T-helper 1 cell treated with Interleukin-12 subunit alpha and Interleukin-12 subunit beta and Interleukin-4 antibody, amounts not matched to agents 30 ng/mL and 1 ng/mL, for 36 hours (primary cell): ENCODE results near the gene PPM1M. TPM values are rescaled to one million over a fixed set of nuclear protein-coding genes. Genes with fewer than 3 reads are reported as not detected.

Experiments
- intact Hi-C: fragments of 100-400 bp; cut with micrococcal nuclease; formaldehyde crosslinking; loops from one replicate; pipeline ENCODE4 v1.15.1; 2024
- total RNA-seq: library from RNA; stranded (reverse); gene quantifications from 2 replicates; pipeline ENCODE4 v1.2.3, GENCODE V29; 2022

PPM1M gene
- total RNA-seq, 1 donor from 2014 or later, result 82.2 TPM

DNA sequence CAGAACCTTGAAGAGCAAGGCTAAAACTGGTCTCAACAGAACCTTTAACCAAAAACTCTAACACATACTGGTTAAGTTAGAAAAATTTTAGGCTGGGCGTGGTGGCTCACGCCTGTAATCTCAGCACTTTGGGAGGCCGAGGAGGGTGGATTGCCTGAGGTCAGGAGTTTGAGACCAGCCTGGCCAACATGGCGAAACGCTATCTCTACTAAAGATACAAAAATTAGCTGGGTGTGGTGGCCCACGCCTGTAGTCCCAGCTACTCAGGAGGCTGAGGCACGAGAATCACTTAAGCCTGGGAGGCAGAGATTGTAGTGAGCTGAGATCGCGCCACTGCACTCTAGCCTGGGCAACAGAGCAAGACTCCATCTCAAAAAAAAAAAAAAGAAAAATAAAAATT is 26.6 kb downstream of the PPM1M start:
- intact Hi-C loops, result loop anchor here (10.0 kb wide), 1 partner anchor 1657 kb away; the partner anchor contains the start of genes CISH and MAPKAPK3

DNA sequence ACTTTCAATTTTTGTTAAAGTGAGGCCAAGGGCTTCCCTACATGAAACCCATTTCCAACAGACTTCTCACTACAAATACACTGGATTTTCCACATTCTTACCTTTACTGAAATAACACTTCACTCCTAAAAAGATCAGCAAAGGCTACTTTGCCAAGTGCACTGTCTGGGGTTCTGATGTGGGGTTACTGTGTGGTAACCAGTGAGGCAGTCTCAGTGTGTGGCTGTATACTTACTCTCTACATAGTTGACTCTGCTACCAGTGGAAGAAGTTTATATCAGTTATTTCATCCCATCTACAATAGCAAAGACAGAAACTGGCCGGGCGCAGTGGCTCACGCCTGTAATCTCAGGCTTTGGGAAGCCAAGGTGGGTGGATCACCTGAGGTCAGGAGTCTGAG is 27.3 kb downstream of the PPM1M start:
- intact Hi-C loops, result loop anchor here (10.0 kb wide), 1 partner anchor 1658 kb away; the partner anchor contains the start of genes CISH and MAPKAPK3

- intact Hi-C loops, result loop anchor here (5.0 to 10.0 kb wide), 3 partner anchors 332 to 1660 kb away; partner anchors contain the start of genes CISH, GNL3, MAPKAPK3 and PARP3
Measured at GRCh38 chr3:52274781-52275180, 29.2 kb downstream of the PPM1M start.

DNA sequence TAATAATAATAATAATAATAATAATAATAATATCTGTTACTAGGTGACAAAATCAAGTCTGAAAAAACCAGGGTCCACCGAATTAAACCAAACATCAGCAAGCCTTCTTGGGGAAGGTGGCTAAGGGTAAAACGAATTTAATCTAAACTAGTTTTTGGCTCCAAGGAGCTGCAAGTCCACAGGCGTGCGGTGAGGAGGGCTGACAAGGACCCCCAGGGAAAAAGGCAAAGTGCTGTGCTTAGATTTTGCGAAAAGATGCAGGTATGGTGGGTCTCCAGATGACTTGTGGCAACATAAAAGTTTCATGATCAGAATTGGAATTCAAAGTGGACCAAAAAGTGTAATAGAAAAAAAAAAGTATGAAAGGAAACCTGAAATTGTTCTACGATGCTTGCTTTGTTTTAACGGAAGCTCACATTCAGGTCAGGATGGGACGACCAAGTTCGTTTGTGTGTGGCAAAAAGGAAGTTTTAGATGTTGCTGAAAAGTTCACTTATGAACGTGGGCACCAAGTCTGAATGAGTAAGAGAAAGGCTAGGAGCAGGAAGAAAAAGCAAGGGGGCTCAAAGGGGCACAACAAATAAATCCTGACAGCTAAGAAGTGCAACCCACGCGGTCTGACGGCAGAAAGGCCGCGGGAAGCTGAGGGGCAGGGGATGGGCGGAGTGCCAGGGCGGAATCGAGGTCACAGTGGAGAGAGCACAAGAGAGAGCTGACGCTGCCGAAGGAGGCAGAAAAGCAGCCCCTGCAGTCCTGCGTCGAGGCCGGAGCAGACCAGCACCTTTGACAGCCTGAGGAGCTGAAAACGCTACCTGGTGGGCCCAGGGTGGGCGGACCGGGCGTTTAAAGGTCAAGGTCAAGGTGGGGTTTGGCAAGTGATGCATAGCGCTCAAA is 31.8 kb downstream of the PPM1M start:
- intact Hi-C loops, result loop anchor here (5.0 to 10.0 kb wide), 3 partner anchors 335 to 1663 kb away; partner anchors contain the start of genes CISH, GNL3, MAPKAPK3 and PARP3

DNA sequence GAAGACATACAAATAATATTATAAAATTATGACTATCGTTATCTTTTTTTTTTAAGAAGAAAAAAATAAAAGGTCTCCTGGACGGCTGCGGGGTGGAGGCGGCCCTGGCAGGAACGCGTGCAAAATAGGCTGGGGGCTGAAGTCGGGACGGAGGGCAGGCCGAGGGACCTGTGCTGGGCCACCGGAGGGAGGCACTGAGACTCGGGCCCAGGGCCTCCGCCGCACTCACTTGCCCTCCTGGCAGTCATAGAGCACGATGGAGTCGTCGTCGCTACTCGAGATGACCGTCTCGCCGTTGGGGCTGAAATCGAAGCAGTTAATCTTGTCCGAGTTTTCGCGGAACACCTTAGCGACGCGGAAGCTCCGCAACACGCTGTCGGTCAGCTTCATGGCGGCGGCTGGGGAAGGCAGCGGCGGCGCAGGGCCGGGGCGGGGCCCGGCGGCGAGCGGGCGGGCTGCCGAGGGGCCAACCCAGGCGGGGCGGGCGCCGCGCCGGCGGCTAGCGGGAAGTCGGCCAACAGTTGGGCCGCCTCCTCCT is 32.5 kb downstream of the PPM1M start:
- intact Hi-C loops, result loop anchor here (1.0 to 10.0 kb wide), 9 partner anchors 9 to 1663 kb away; partner anchors contain the start of genes CISH, DUSP7, GLYCTK and GNL3

DNA sequence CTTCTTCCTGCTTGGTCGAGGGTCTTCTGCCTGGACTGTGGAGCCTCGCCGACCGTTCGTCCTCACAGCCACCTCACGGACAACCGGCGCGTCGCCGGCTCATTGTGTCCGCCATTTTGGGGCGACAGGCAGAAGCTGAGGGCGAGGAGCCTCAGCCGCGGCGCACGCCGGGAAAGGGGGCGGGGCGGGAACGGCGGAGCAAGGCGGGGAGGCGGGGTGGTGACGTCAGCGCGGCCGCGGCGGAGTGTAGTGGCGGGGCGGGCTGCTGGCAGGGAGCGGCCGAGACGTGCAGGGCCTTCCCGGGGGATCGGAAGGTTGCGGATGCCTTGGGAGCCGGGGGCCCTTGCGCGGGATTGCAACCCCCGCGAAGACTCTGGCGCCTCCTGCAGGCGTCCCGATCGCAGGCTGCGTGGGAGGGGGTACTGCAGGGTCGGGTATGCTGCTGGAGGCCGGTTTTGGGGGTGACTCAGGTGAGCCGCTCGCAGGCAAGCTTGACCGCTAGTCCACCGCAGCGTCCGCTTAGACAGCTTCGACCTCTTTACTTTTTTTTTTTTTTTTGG is 33.0 kb downstream of the PPM1M start, which contains the start of gene WDR82:
TSS of gene WDR82 (minus strand) at position 140 of the 560 bp plus-strand sequence. CDS start 288 bp downstream, outside the sequence.
- intact Hi-C loops, result loop anchor here (1.0 to 10.0 kb wide), 10 partner anchors 7 to 1664 kb away; partner anchors contain the start of genes CISH, DUSP7, GLYCTK and GNL3

DNA sequence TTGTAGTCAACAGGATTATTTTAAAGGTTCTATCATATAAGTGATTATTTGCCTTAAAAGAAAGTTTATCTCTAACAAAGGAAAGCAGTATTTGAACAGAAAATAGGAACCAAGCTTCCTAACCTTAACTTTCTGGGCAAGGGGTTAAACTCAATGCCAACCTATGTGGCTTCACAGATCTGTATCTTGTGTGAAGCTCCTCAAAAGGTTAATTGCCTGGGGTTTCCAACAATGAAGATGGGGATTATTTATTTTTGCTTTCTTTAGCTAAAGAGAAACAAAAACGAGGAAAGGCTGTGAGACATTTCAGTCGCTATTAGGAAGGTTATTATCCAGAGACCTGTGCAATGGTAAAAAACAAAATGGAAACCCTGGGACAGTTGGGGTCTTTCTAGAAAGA is 34.0 kb downstream of the PPM1M start:
- intact Hi-C loops, result loop anchor here (1.0 to 10.0 kb wide), 7 partner anchors 8 to 1665 kb away; partner anchors contain the start of genes CISH, DUSP7, GNL3 and MAPKAPK3

GRCh38 chr3:52280050-52280461 is 34.5 kb downstream of the PPM1M start:
- intact Hi-C loops, result loop anchor here (5.0 kb wide), 1 partner anchor 167 kb away; the partner anchor contains the start of gene SEMA3G

DNA sequence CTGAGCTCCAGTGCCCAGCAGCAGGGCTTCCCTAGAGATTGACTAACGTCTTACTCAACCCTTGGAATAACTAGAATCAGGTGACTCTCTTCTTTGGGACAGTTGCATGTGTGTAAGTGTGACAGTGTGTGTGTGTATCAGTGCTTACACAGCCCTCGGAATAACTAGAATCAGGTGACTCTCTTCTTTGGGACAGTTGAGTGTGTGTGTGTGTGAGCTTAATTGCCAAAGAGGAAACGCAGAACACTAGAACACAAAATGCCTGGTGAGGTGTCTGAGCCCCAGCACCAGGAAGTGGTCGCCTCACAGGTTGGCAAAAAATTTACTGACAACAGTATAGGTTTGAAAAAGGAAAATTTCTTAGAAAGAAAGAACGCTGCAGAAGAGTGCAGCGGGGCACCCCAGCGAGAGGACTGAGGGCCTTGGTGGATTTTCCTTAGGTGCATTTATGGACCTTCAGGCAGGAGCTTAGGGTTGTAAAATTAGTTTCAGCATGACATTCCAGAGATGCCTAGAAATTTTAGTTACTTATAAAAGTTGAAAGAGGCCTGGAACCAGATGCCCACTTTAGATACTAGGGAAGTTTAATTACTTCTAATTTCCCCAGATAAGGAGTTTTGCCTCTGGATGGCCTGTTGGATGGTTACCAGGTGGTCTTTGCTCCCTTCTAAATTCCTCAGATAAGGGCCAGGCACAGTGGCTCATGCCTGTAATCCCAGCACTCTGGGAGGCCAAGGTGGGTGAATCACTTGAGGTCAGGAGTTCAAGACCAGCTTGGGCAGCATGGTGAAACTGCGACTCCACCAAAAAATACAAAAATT is 36.6 kb downstream of the PPM1M start:
- intact Hi-C loops, result loop anchor here (5.0 kb wide), 1 partner anchor 165 kb away; the partner anchor contains the start of gene SEMA3G

GRCh38 chr3:52283306-52283705 is 37.7 kb downstream of the PPM1M start:
- intact Hi-C loops, result loop anchor here (5.0 kb wide), 1 partner anchor 164 kb away; the partner anchor contains the start of gene SEMA3G

- intact Hi-C loops, result loop anchor here (5.0 kb wide), 1 partner anchor 163 kb away; the partner anchor contains the start of gene SEMA3G
Measured at GRCh38 chr3:52284051-52284450, 38.5 kb downstream of the PPM1M start.

DNA sequence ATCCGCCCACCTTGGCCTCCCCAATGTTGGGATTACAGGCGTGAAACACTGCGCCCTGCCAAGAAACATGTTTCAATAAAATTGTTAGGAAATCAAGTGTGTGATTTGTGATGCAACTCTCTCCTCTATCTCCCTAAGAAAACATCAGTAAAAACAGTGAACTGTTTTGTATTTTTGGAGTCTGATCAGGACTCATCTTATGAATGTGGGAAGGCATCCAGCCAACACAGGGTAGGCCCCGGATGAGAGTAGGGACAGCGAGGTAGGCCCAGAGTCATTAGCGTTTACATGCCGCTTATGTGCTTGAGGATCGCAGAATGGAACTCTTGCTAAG is 41.2 kb downstream of the PPM1M start:
- intact Hi-C loops, result loop anchor here (1.0 kb wide), 3 partner anchors 8 to 229 kb away; partner anchors contain the start of genes POC1A and WDR82

GRCh38 chr3:52288674-52289073 is 43.1 kb downstream of the PPM1M start:
- intact Hi-C loops, result loop anchor here (1.0 to 2.0 kb wide), 5 partner anchors 18 to 293 kb away; partner anchors contain the start of genes RPL29, TWF2 and UQCC5

DNA sequence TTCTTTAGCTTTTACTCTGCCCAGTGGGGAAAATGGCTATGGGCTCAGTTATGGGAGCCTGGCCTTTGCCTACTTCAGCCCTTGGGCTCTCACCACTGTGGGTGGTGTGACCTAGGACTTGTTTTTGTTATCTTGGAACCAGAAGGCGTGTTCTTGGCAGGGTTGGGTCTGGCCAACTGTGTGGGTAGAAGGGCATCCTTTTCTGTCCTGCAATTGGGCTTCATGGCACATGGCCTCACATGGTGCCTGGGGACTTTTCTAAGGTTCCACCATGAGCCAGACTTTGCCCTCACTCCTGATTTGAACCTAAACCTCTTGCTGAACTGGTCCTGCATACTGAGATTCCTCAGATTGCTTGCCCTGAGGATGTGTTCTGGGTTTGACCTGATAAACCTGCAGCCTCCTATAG is 43.8 kb downstream of the PPM1M start:
- intact Hi-C loops, result loop anchor here (2.0 kb wide), 1 partner anchor 19 kb away; no protein-coding TSS in a partner anchor

DNA sequence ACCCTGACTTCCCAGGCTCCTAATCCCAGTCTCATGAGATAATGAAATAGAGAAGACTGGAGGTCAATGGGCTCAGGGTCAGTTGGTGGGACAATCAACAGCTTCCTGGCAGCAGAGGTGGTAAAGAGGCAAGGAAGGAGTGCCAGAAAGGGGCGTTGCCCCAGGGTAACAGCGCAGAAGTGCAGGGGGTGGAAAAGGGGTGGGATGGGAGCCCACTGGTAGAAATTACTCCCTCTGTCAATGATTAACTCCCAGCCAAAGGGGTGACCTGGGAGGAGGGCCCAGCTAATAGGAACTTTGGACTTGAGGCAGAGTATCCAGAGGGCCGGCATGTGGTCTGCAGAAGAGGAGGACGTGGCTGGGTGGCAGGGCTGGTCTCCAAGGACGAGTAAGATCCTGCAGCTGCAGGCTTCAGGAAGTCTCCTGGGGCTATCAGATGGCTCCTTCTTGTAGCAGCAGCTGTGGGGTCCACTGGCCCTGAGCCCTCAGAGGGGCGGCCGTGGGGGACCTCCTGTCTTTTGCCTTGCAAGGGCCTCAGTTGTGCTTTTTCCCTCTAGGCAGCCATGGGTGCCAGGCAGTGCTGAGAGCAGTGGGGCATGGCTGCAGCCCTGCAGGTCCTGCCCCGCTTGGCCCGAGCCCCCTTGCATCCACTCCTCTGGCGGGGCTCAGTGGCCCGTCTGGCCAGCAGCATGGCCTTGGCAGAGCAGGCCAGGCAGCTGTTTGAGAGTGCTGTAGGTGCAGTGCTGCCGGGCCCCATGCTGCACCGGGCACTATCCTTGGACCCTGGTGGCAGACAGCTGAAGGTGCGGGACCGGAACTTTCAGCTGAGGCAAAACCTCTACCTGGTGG is 44.4 kb downstream of the PPM1M start:
- intact Hi-C loops, result loop anchor here (2.0 kb wide), 1 partner anchor 19 kb away; no protein-coding TSS in a partner anchor

DNA sequence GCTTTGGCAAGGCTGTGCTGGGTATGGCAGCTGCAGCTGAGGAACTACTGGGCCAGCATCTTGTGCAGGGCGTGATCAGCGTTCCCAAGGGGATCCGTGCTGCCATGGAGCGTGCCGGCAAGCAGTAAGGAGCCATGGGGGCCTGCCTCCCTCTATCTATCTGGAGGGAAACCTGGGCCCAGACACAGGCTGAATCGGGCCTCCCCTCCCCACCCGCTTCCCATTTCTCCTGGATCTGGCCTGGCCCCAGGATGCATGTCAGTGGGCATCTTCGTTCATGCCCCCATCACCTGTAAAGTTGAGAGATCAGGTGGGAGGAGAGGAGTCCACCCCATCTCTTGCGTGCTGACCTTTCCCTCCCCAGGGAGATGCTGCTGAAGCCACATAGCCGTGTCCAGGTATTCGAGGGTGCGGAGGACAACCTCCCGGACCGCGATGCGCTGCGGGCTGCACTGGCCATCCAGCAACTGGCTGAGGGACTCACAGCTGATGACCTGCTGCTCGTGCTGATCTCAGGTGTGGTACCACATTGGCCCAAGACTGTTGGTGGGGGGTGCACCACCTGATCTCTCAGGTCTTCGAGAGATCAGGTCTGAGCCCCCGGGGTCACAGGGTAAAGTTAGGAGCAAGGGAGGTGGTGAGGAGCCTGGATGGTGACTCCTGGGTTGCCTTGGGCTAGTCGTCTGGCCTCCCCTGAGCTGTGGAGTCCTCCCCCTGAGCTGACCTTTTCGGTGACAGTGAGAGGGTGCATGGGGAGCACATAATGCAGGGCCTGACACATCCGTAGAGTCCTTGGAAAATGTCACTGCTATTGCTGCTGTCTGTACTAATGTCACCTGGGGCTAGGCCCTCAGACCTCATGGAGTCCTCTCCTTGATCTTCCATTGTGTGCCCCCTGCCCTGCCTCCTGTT is 45.3 kb downstream of the PPM1M start:
- intact Hi-C loops, result loop anchor here (1.0 kb wide), 1 partner anchor 48 kb away; no protein-coding TSS in a partner anchor

DNA sequence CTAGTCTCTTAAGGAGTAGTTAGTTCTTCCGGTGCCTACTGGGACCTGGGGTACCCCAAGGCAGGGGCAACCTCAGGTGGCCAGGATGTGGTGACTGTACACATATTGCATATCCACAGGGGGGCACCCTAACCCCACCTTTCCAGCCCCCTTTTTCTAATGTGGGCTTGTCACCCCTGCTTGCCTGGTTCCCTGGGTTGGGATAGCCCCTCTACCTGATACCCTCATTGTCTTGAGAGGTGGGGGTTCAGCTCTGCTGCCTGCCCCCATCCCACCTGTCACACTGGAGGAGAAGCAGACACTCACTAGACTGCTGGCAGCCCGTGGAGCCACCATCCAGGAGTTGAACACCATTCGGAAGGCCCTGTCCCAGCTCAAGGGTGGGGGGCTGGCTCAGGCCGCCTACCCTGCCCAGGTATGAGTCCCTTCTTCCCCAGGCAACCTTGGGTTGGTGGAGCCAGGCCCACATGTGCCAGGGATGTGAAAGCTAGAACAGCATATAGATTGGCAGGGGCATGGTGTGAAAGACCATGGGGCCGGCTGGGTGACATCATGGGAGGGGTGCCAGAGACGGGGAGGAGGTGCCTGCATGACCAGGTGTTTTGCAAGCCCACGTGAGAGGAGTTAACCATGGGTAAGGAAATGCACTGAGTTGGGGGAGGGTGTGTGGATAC is 46.1 kb downstream of the PPM1M start:
- intact Hi-C loops, result loop anchor here (1.0 kb wide), 1 partner anchor 48 kb away; no protein-coding TSS in a partner anchor
